Testis (tissue), 3 donors: Measurements from ENCODE around the gene TAX1BP3. TPM values are rescaled to one million over a fixed set of nuclear protein-coding genes. Genes with fewer than 3 reads are reported as not detected.

Experiments
- DNase-seq: peaks from one replicate; pipeline ENCODE4 v3.0.0-alpha.2; 2019
- H3K27ac ChIP-seq, 2 donors: fragments of 200-600 bp; sonication (generic); one replicate each; pipeline ENCODE4 v1.5.1; 2019
- H3K27me3 ChIP-seq: fragments of 200-600 bp; sonication (generic); one replicate; pipeline ENCODE4 v1.5.1; 2019
- H3K36me3 ChIP-seq: fragments of 200-600 bp; sonication (generic); one replicate; pipeline ENCODE4 v1.5.1; 2017; ENCODE audit warnings: low read depth; ENCODE audit errors: missing control alignments
- H3K4me1 ChIP-seq: fragments of 200-600 bp; sonication (generic); one replicate; pipeline ENCODE4 v1.5.1; 2019
- H3K4me3 ChIP-seq, 2 donors: fragments of 200-600 bp; sonication (generic); one replicate each; pipeline ENCODE4 v1.5.1; 2017 to 2019
- H3K9me3 ChIP-seq: fragments of 200-600 bp; sonication (generic); one replicate; pipeline ENCODE4 v1.5.1; 2017
- CTCF ChIP-seq, 3 experiments: fragments of 450-650 bp in 2 of 3; fragments of 200-600 bp in 1 of 3; sonication (generic) in 1 of 3; IDR thresholded peaks; one replicate each; pipeline ENCODE4 v1.5.1; 2016 to 2019; ENCODE audit warnings: antibody characterized with exemption in 3 of 3, mild to moderate bottlenecking in 2 of 3, moderate library complexity in 1 of 3
- POLR2A ChIP-seq: fragments of 450-650 bp; IDR thresholded peaks from one replicate; pipeline ENCODE4 v1.6.1; 2017; ENCODE audit warnings: antibody characterized with exemption, mild to moderate bottlenecking, moderate library complexity
- WGBS, 2 donors: methylation state at CpG; one replicate each; pipeline ENCODE4 v1.1.5; 2018; 5-methylcytosine and 5-hydroxymethylcytosine counted together
- intact Hi-C: fragments of 100-400 bp; cut with DNase I; formaldehyde crosslinking; loops from one replicate; pipeline ENCODE4 v1.15.1; 2023; ENCODE audit warnings: low total_unique reads
- polyA plus RNA-seq: library from polyadenylated mRNA; stranded (reverse); fragments of 350-450 nt; fragmentation: Illumina TruSeq; extraction: RNeasy Lipid Tissue Mini Kit (QIAGEN cat#74804); gene quantifications from one replicate; pipeline ENCODE4 v1.2.3, GENCODE V29; 2014; ENCODE audit warnings: low read depth, low replicate concordance; ENCODE audit not compliant: insufficient read depth
- total RNA-seq, 2 donors: library from RNA; depleted of rRNA; stranded (reverse); fragments of >200 nt; gene quantifications; one replicate each; pipeline ENCODE4 v1.2.3, GENCODE V29; 2016

The TAX1BP3 gene
- total and polyA plus RNA-seq, 3 donors from 2014 or later = 93.6 to 212 (median 150) TPM

- Histone ChIP-seq H3K36me3 (no peaks in the 10 kb centered on the region), H3K27me3 (no peaks in the 10 kb centered on the region), H3K27ac (peak overlapping the region; percentile 66), H3K4me3 (peak overlapping the region; percentile 83 to 91), H3K9me3 (no peaks in the 10 kb centered on the region), H3K4me1 (peaks cover 20% of the 10 kb centered on the region)
- TF ChIP-seq POLR2A = no peak
- no peak for TF ChIP-seq CTCF (IDR thresholded peaks at IDR 0.05)
- intact Hi-C loops = no loop called here
- WGBS, 2 donors = 28 to 35% methylated on average over 12 of the region's 12 CpGs
- DNase-seq = no peak
Observed at GRCh38 chr17:3669548-3669947, 1.2 kb upstream of the TAX1BP3 start.

- TF ChIP-seq POLR2A = no peak
- no peak for TF ChIP-seq CTCF (IDR thresholded peaks at IDR 0.05)
- no peaks in the 10 kb centered on the region for H3K9me3 ChIP-seq
- peak overlapping the region; percentile 83 to 91 for H3K4me3 ChIP-seq
- DNase-seq = no peak
- peak overlapping the region; percentile 66 for H3K27ac ChIP-seq
- no peaks in the 10 kb centered on the region for H3K27me3 ChIP-seq
- H3K36me3 ChIP-seq = no peaks in the 10 kb centered on the region
- 0 to 1% methylated on average over 25 to 27 of the region's 32 CpGs for WGBS, 2 donors
- intact Hi-C loops = no loop called here
- H3K4me1 ChIP-seq = peaks cover 20% of the 10 kb centered on the region
Observed at GRCh38 chr17:3669085-3669347, 638 bp upstream of the TAX1BP3 start.

GRCh38 chr17:3667366-3668278 lies 756 bp downstream of the TAX1BP3 start:
- intact Hi-C loops = no loop called here
- H3K27ac ChIP-seq = peak overlapping the region; percentile 60 to 94
- no peaks in the 10 kb centered on the region for H3K27me3 ChIP-seq
- peak overlapping the region; percentile 83 to 91 for H3K4me3 ChIP-seq
- peaks cover 29% of the 10 kb centered on the region for H3K4me1 ChIP-seq
- peak; percentile 86 for DNase-seq
- WGBS, 2 donors = 4 to 6% methylated on average over 18 to 39 of the region's 39 CpGs
- H3K36me3 ChIP-seq = no peaks in the 10 kb centered on the region
- no peak for TF ChIP-seq POLR2A
- TF ChIP-seq CTCF (IDR thresholded peaks at IDR 0.05) = no peak
- no peaks in the 10 kb centered on the region for H3K9me3 ChIP-seq

- Histone ChIP-seq H3K27ac (peak overlapping the region in 1 of 2 donors; percentile 63), H3K4me1 (peaks cover 34% of the 10 kb centered on the region), H3K27me3 (no peaks in the 10 kb centered on the region), H3K9me3 (no peaks in the 10 kb centered on the region), H3K36me3 (no peaks in the 10 kb centered on the region), H3K4me3 (no peak overlapping the region)
- intact Hi-C loops = no loop called here
- WGBS, 2 donors = 74 to 83% methylated on average over 4 to 6 of the region's 6 CpGs
- DNase-seq = no peak
- TF ChIP-seq POLR2A (no peak), CTCF (IDR thresholded peaks at IDR 0.05) (no peak)
Observed at GRCh38 chr17:3666516-3666915, 1.9 kb downstream of the TAX1BP3 start.

- 52 to 69% methylated on average over 5 of the region's 5 CpGs for WGBS, 2 donors
- no peaks in the 10 kb centered on the region for H3K27me3 ChIP-seq
- no peaks in the 10 kb centered on the region for H3K36me3 ChIP-seq
- DNase-seq = peak; percentile 70
- TF ChIP-seq CTCF (IDR thresholded peaks at IDR 0.05) = no peak
- no peak for TF ChIP-seq POLR2A
- H3K4me1 ChIP-seq = peaks cover 37% of the 10 kb centered on the region
- H3K4me3 ChIP-seq = no peak overlapping the region
- intact Hi-C loops = no loop called here
- H3K27ac ChIP-seq = peak overlapping the region in 1 of 2 donors; percentile 63
- H3K9me3 ChIP-seq = no peaks in the 10 kb centered on the region
Observed at GRCh38 chr17:3665834-3666233, 2.5 kb downstream of the TAX1BP3 start.
